ENCODE measurements around the gene F2RL3. TPM values are rescaled to one million over a fixed set of nuclear protein-coding genes. Genes with fewer than 3 reads are reported as not detected.

F2RL3 gene
- total and polyA plus RNA-seq, 9 of the 15 experiments (the other 6 are each of a cell fraction or from before 2014, with no cell fraction given) = 1.4 to 27.6 (median 11.9) TPM

DNA sequence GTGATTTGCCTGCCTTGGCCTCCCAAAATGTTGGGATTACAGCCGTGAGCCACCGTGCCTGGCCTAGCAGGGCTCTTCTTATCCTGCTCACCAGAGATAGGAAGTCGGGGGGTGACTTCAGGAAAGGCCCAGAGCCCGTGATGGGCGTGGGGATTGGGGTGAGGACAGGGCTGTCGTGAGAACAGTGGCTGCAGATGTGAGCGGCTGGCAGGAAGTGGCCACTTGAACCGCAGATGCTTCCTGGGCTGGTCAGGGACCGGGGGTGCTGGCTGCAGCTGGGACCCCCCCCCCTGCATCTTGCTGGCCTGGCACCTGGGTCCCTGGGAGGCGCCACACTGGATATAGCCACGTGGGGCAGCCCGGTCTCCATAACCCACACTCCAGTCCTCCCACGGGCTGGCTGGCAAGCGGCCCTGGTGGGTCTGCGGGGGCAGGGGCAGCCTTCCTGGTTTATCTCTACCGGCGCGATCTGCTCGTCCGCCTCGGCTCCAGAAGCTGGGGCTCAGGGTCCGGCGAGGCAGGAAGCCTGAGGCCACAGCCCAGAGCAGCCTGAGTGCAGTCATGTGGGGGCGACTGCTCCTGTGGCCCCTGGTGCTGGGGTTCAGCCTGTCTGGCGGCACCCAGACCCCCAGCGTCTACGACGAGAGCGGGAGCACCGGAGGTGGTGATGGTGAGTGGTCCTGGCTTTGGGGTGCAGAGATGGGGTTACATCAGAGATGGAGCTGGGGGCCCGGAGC, at the start of gene F2RL3 (continued):
- TF ChIP-seq, protein P1, sequence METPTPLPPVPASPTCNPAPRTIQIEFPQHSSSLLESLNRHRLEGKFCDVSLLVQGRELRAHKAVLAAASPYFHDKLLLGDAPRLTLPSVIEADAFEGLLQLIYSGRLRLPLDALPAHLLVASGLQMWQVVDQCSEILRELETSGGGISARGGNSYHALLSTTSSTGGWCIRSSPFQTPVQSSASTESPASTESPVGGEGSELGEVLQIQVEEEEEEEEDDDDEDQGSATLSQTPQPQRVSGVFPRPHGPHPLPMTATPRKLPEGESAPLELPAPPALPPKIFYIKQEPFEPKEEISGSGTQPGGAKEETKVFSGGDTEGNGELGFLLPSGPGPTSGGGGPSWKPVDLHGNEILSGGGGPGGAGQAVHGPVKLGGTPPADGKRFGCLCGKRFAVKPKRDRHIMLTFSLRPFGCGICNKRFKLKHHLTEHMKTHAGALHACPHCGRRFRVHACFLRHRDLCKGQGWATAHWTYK (CRISPR knock-in tag; IDR thresholded peaks at IDR 0.05) = peak; percentile 94
- TF ChIP-seq ZNF133 (CRISPR knock-in tag; IDR thresholded peaks at IDR 0.05) (no peak), TAF9B (IDR thresholded peaks at IDR 0.05; ENCODE audit: partially characterized antibody) (peak; percentile 82), EWSR1 (IDR thresholded peaks at IDR 0.05; ENCODE audit: borderline replicate concordance, low read depth, partially characterized antibody) (no peak), NCOR1 (IDR thresholded peaks at IDR 0.05) (peak; percentile 73), HNRNPH1 (optimal IDR thresholded peaks at IDR 0.05; ENCODE audit: low read depth, low read length) (no peak), ZNF140 (CRISPR knock-in tag; IDR thresholded peaks at IDR 0.05) (no peak), HIVEP1 (CRISPR knock-in tag; IDR thresholded peaks at IDR 0.05) (peak; percentile 47; the same call in 1 of the 2 replicates), POLR2B (IDR thresholded peaks at IDR 0.05; ENCODE audit: low read depth, partially characterized antibody) (peak; percentile 60)
- TF ChIP-seq, protein P2, sequence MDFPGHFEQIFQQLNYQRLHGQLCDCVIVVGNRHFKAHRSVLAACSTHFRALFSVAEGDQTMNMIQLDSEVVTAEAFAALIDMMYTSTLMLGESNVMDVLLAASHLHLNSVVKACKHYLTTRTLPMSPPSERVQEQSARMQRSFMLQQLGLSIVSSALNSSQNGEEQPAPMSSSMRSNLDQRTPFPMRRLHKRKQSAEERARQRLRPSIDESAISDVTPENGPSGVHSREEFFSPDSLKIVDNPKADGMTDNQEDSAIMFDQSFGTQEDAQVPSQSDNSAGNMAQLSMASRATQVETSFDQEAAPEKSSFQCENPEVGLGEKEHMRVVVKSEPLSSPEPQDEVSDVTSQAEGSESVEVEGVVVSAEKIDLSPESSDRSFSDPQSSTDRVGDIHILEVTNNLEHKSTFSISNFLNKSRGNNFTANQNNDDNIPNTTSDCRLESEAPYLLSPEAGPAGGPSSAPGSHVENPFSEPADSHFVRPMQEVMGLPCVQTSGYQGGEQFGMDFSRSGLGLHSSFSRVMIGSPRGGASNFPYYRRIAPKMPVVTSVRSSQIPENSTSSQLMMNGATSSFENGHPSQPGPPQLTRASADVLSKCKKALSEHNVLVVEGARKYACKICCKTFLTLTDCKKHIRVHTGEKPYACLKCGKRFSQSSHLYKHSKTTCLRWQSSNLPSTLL (IDR thresholded peaks at IDR 0.05) = no peak
- TF ChIP-seq, protein P3, sequence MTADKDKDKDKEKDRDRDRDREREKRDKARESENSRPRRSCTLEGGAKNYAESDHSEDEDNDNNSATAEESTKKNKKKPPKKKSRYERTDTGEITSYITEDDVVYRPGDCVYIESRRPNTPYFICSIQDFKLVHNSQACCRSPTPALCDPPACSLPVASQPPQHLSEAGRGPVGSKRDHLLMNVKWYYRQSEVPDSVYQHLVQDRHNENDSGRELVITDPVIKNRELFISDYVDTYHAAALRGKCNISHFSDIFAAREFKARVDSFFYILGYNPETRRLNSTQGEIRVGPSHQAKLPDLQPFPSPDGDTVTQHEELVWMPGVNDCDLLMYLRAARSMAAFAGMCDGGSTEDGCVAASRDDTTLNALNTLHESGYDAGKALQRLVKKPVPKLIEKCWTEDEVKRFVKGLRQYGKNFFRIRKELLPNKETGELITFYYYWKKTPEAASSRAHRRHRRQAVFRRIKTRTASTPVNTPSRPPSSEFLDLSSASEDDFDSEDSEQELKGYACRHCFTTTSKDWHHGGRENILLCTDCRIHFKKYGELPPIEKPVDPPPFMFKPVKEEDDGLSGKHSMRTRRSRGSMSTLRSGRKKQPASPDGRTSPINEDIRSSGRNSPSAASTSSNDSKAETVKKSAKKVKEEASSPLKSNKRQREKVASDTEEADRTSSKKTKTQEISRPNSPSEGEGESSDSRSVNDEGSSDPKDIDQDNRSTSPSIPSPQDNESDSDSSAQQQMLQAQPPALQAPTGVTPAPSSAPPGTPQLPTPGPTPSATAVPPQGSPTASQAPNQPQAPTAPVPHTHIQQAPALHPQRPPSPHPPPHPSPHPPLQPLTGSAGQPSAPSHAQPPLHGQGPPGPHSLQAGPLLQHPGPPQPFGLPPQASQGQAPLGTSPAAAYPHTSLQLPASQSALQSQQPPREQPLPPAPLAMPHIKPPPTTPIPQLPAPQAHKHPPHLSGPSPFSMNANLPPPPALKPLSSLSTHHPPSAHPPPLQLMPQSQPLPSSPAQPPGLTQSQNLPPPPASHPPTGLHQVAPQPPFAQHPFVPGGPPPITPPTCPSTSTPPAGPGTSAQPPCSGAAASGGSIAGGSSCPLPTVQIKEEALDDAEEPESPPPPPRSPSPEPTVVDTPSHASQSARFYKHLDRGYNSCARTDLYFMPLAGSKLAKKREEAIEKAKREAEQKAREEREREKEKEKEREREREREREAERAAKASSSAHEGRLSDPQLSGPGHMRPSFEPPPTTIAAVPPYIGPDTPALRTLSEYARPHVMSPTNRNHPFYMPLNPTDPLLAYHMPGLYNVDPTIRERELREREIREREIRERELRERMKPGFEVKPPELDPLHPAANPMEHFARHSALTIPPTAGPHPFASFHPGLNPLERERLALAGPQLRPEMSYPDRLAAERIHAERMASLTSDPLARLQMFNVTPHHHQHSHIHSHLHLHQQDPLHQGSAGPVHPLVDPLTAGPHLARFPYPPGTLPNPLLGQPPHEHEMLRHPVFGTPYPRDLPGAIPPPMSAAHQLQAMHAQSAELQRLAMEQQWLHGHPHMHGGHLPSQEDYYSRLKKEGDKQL (CRISPR knock-in tag; IDR thresholded peaks at IDR 0.05; ENCODE audit: borderline replicate concordance) = no peak
- TF ChIP-seq, protein P4, sequence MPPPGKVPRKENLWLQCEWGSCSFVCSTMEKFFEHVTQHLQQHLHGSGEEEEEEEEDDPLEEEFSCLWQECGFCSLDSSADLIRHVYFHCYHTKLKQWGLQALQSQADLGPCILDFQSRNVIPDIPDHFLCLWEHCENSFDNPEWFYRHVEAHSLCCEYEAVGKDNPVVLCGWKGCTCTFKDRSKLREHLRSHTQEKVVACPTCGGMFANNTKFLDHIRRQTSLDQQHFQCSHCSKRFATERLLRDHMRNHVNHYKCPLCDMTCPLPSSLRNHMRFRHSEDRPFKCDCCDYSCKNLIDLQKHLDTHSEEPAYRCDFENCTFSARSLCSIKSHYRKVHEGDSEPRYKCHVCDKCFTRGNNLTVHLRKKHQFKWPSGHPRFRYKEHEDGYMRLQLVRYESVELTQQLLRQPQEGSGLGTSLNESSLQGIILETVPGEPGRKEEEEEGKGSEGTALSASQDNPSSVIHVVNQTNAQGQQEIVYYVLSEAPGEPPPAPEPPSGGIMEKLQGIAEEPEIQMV (tag; conservative IDR thresholded peaks at IDR 0.05; ENCODE audit: low read depth) = 0 out of 2 replicates have a peak, but pooled peaks have one; percentile 17
